ENCODE measurements around the gene KAZALD1. TPM values are rescaled to one million over a fixed set of nuclear protein-coding genes. Genes with fewer than 3 reads are reported as not detected.

KAZALD1 gene, protein sequence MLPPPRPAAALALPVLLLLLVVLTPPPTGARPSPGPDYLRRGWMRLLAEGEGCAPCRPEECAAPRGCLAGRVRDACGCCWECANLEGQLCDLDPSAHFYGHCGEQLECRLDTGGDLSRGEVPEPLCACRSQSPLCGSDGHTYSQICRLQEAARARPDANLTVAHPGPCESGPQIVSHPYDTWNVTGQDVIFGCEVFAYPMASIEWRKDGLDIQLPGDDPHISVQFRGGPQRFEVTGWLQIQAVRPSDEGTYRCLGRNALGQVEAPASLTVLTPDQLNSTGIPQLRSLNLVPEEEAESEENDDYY
- 1.6 and 4.0 TPM in 2 replicates for total RNA-seq

DNA sequence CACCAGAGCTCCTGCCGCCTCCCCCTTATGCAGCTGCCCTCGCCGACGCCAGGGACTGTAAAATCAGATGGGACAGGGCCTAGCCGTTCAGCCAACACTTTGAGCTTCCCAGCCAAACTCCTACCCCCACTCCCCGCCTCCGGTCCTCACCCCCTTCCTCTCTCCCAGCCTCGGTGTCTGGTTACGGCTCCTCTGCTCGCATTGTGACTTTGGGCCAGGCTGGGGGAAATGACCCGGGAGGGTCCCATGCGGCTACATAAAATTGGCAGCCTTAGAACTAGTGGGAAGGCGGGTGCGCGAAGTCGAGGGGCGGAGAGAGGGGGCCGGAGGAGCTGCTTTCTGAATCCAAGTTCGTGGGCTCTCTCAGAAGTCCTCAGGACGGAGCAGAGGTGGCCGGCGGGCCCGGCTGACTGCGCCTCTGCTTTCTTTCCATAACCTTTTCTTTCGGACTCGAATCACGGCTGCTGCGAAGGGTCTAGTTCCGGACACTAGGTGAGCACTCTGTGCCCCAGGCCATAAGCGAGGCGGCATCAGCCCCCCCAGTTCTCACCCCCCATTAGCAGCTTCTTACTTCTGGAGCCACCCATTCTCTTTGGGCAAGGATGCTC, at the start of gene KAZALD1:
Gene KAZALD1, plus strand, starts transcription at position 366 of the 608 bp plus-strand sequence. CDS start 604 bp downstream, outside the sequence.
- no peak for TF ChIP-seq CTCF (IDR thresholded peaks at IDR 0.05; ENCODE audit: insufficient read depth, low read length, severe bottlenecking)
- Histone ChIP-seq H3K4me3 (ENCODE audit: low read depth, low read length) (peak within 1 kb of the TSS; percentile 97), H3K36me3 (ENCODE audit: control insufficient read depth, insufficient read depth, low read length) (no peaks in the 10 kb centered on the region), H3K27me3 (ENCODE audit: control insufficient read depth, insufficient read depth, low read length) (peaks cover 2% of the 10 kb centered on the region)
- DNase-seq (ENCODE audit: low read depth): no peak
- FAIRE-seq: no peak

- Histone ChIP-seq H3K27me3 (ENCODE audit: control insufficient read depth, insufficient read depth, low read length) (peaks cover 1% of the 10 kb centered on the region), H3K4me3 (ENCODE audit: low read depth, low read length) (no peak overlapping the region), H3K36me3 (ENCODE audit: control insufficient read depth, insufficient read depth, low read length) (no peaks in the 10 kb centered on the region)
- TF ChIP-seq CTCF (IDR thresholded peaks at IDR 0.05; ENCODE audit: insufficient read depth, low read length, severe bottlenecking): peak; percentile 74
- DNase-seq (ENCODE audit: low read depth): peak; percentile 87
- FAIRE-seq: no peak
These were observed 49.0 kb upstream of the KAZALD1 start for GRCh38 chr10:101012525-101013364.

GRCh38 chr10:101013365-101013825, 48.4 kb upstream of the KAZALD1 start:
- no peak for TF ChIP-seq CTCF (IDR thresholded peaks at IDR 0.05; ENCODE audit: insufficient read depth, low read length, severe bottlenecking)
- peak; percentile 58 for DNase-seq (ENCODE audit: low read depth)
- peaks cover 6% of the 10 kb centered on the region for H3K27me3 ChIP-seq (ENCODE audit: control insufficient read depth, insufficient read depth, low read length)
- no peak overlapping the region for H3K4me3 ChIP-seq (ENCODE audit: low read depth, low read length)
- H3K36me3 ChIP-seq (ENCODE audit: control insufficient read depth, insufficient read depth, low read length): no peaks in the 10 kb centered on the region
- FAIRE-seq: no peak

DNA sequence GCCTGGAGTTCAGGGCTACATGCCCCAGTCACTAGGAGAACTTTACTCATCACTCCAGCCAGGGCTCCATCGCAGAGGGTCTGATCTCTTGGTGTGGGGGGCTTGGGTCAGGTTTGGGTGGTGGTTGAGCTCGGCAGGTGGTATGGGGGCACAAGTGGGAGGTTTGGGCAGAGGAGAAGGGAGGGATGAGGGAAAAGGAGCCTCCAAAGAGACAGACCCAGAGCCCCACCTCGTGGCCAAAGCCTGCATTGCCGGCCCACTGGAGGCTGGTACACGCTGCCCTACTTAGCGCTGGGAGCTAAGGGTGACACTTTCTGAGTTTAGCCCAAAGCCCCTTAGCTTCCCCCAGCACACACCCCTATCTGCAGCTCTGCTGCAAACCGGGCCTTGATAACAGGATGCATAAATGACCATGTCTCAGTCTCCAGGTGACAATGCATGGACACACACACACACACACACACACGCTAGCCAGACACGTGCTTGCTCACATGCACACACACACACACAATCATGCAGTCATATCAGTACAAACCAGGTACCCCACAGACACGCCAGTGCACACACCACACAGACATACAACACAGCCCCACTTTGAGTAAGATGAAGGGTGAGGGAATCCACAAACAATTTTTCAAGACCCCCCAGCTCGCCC, 47.4 kb upstream of the KAZALD1 start:
- peak; percentile 99 for TF ChIP-seq CTCF (IDR thresholded peaks at IDR 0.05; ENCODE audit: insufficient read depth, low read length, severe bottlenecking)
- Histone ChIP-seq H3K36me3 (ENCODE audit: control insufficient read depth, insufficient read depth, low read length) (no peaks in the 10 kb centered on the region), H3K27me3 (ENCODE audit: control insufficient read depth, insufficient read depth, low read length) (peaks cover 6% of the 10 kb centered on the region), H3K4me3 (ENCODE audit: low read depth, low read length) (no peak overlapping the region)
- DNase-seq (ENCODE audit: low read depth) (peak; percentile 52), FAIRE-seq (peak; percentile 7)

GRCh38 chr10:101014966-101015581, 46.7 kb upstream of the KAZALD1 start:
- H3K36me3 ChIP-seq (ENCODE audit: control insufficient read depth, insufficient read depth, low read length): no peaks in the 10 kb centered on the region
- peak; percentile 85 for DNase-seq (ENCODE audit: low read depth)
- FAIRE-seq: no peak

More at GRCh38 chr10:101014966-101015581, 46.7 kb upstream of the KAZALD1 start:
- no peak overlapping the region for H3K4me3 ChIP-seq (ENCODE audit: low read depth, low read length)
- TF ChIP-seq CTCF (IDR thresholded peaks at IDR 0.05; ENCODE audit: insufficient read depth, low read length, severe bottlenecking): no peak
- peaks cover 6% of the 10 kb centered on the region for H3K27me3 ChIP-seq (ENCODE audit: control insufficient read depth, insufficient read depth, low read length)

All from bronchial epithelial cell (primary cell).